HEK293 (cell line): ENCODE results near the gene SAE1.

Experiments
- CTCF ChIA-PET: fragments of 350-600 bp; formaldehyde crosslinking; extraction: SDS; loops from one replicate; lab custom pipeline; 2021; ENCODE audit warnings: antibody characterized with exemption; lab: Yijun Ruan, JAX
- POLR2A ChIA-PET: fragments of 300-600 bp; formaldehyde crosslinking; extraction: SDS; loops from one replicate; lab custom pipeline; 2020; ENCODE audit warnings: antibody characterized with exemption, inconsistent platforms; lab: Yijun Ruan, JAX
- H3K27ac ChIP-seq: fragments of 200-500 bp; sonication (Bioruptor generic); 2 replicates; pipeline ENCODE4 v1.5.1; 2014; ENCODE audit warnings: low read depth, low read length, control low read depth, inconsistent platforms; ENCODE audit errors: extremely low read depth
- H3K36me3 ChIP-seq, 2 experiments: fragments of 200-500 bp in 1 of 2; sonication (Bioruptor generic) in 1 of 2; 1 replicate in 1 of 2; 2 replicates in 1 of 2; pipeline ENCODE4 v1.5.1; 2014 to 2017; ENCODE audit warnings: inconsistent platforms in 2 of 2, low read length in 2 of 2; ENCODE audit not compliant: control insufficient read depth in 2 of 2, insufficient read depth in 1 of 2
- H3K4me1 ChIP-seq: fragments of 200-500 bp; sonication (Bioruptor generic); 2 replicates; pipeline ENCODE4 v1.5.1; 2014; ENCODE audit warnings: mild to moderate bottlenecking, low read length, inconsistent platforms; ENCODE audit not compliant: control insufficient read depth, insufficient read depth
- H3K4me3 ChIP-seq: 2 replicates; pipeline ENCODE4 v1.5.1; 2011; ENCODE audit warnings: low read depth, mild to moderate bottlenecking, control low read depth, low read length, moderate library complexity
- H3K9me3 ChIP-seq: fragments of 200-500 bp; sonication (Bioruptor generic); 2 replicates; pipeline ENCODE4 v1.5.1; 2014; ENCODE audit warnings: low read depth, low read length, inconsistent platforms; ENCODE audit not compliant: control insufficient read depth, insufficient read depth
- HOXD13 ChIP-seq: sonication (generic); formaldehyde crosslinking; IDR thresholded peaks from 2 replicates; pipeline ENCODE4 v1.8.0; 2022; ENCODE audit warnings: missing genetic modification reagents, borderline replicate concordance
- IKZF3 ChIP-seq: fragments of 450-650 bp; IDR thresholded peaks from 2 replicates; pipeline ENCODE4 v1.5.0; 2018; ENCODE audit warnings: missing biosample characterization, mild to moderate bottlenecking, missing genetic modification characterization, moderate library complexity
- PRDM10 ChIP-seq: fragments of 450-650 bp; formaldehyde crosslinking; IDR thresholded peaks from 2 replicates; pipeline ENCODE4 v1.5.1; 2016; ENCODE audit warnings: missing biosample characterization, missing genetic modification characterization
- RBAK ChIP-seq: fragments of 450-650 bp; formaldehyde crosslinking; IDR thresholded peaks from 2 replicates; pipeline ENCODE4 v1.5.1; 2016; ENCODE audit warnings: missing biosample characterization, missing genetic modification characterization
- SP7 ChIP-seq: fragments of 450-650 bp; formaldehyde crosslinking; IDR thresholded peaks from 2 replicates; pipeline ENCODE4 v1.5.1; 2016; ENCODE audit warnings: missing biosample characterization, missing genetic modification characterization
- ZBTB11 ChIP-seq: fragments of 450-650 bp; formaldehyde crosslinking; conservative IDR thresholded peaks from 2 replicates; pipeline ENCODE4 v1.5.1; 2016; ENCODE audit warnings: low read depth, missing biosample characterization, missing genetic modification characterization
- ZBTB17 ChIP-seq: fragments of 450-650 bp; formaldehyde crosslinking; IDR thresholded peaks from 2 replicates; pipeline ENCODE4 v1.5.1; 2016; ENCODE audit warnings: missing biosample characterization, missing genetic modification characterization
- ZBTB8A ChIP-seq: fragments of 450-650 bp; formaldehyde crosslinking; IDR thresholded peaks from 2 replicates; pipeline ENCODE4 v1.5.1; 2016; ENCODE audit warnings: missing biosample characterization, missing genetic modification characterization
- ZEB2 ChIP-seq: fragments of 450-650 bp; formaldehyde crosslinking; IDR thresholded peaks from 2 replicates; pipeline ENCODE4 v1.5.1; 2016; ENCODE audit warnings: missing biosample characterization, missing genetic modification characterization
- ZNF354C ChIP-seq: fragments of 450-650 bp; formaldehyde crosslinking; IDR thresholded peaks from 2 replicates; pipeline ENCODE4 v1.5.1; 2016; ENCODE audit warnings: missing biosample characterization, missing genetic modification characterization, low read depth, borderline replicate concordance
- ZNF362 ChIP-seq: fragments of 450-650 bp; formaldehyde crosslinking; IDR thresholded peaks from 2 replicates; pipeline ENCODE4 v1.5.1; 2016; ENCODE audit warnings: missing biosample characterization, missing genetic modification characterization
- ZNF423 ChIP-seq: fragments of 450-650 bp; formaldehyde crosslinking; IDR thresholded peaks from 2 replicates; pipeline ENCODE4 v1.5.1; 2016; ENCODE audit warnings: missing biosample characterization, missing genetic modification characterization
- ZNF560 ChIP-seq: fragments of 450-650 bp; formaldehyde crosslinking; IDR thresholded peaks from 2 replicates; pipeline ENCODE4 v1.5.1; 2017; ENCODE audit warnings: missing biosample characterization, missing genetic modification characterization, borderline replicate concordance
- ZNF600 ChIP-seq: fragments of 450-650 bp; formaldehyde crosslinking; IDR thresholded peaks from 2 replicates; pipeline ENCODE4 v1.5.1; 2016; ENCODE audit warnings: missing biosample characterization, missing genetic modification characterization
- ZNF645 ChIP-seq: fragments of 450-650 bp; formaldehyde crosslinking; IDR thresholded peaks from 2 replicates; pipeline ENCODE4; 2016; ENCODE audit warnings: missing biosample characterization, missing genetic modification characterization
- ZNF843 ChIP-seq: fragments of 450-650 bp; formaldehyde crosslinking; IDR thresholded peaks from 2 replicates; pipeline ENCODE4 v1.5.1; 2016; ENCODE audit warnings: missing biosample characterization, missing genetic modification characterization
- ZSCAN23 ChIP-seq: fragments of 450-650 bp; formaldehyde crosslinking; IDR thresholded peaks from 2 replicates; pipeline ENCODE4 v1.5.1; 2016; ENCODE audit warnings: missing biosample characterization, missing genetic modification characterization
- TF ChIP-seq, protein P1 (sequence below): fragments of 450-650 bp; formaldehyde crosslinking; IDR thresholded peaks from 2 replicates; pipeline ENCODE4 v1.5.0; 2017; ENCODE audit warnings: missing biosample characterization, missing genetic modification characterization, borderline replicate concordance
- TF ChIP-seq, protein P2 (sequence below): fragments of 450-650 bp; formaldehyde crosslinking; IDR thresholded peaks from 2 replicates; pipeline ENCODE4 v1.5.1; 2017; ENCODE audit warnings: missing biosample characterization, mild to moderate bottlenecking, missing genetic modification characterization, moderate library complexity
- TF ChIP-seq, protein P3 (sequence below): fragments of 450-650 bp; formaldehyde crosslinking; IDR thresholded peaks from 2 replicates; pipeline ENCODE4 v1.5.1; 2016; ENCODE audit warnings: missing biosample characterization, missing genetic modification characterization, borderline replicate concordance

Gene SAE1

GRCh38 chr19:47257411-47258169, 127.0 kb downstream of the SAE1 start:
- Histone ChIP-seq H3K4me3 (peak overlapping the region; percentile 47), H3K36me3 (peaks cover 16 to 36% of the 10 kb centered on the region in 2 experiments; a peak in 2 of 3 replicates), H3K4me1 (peaks cover 19% of the 10 kb centered on the region), H3K9me3 (no peaks in the 10 kb centered on the region), H3K27ac (peak overlapping the region; percentile 67)
- CTCF ChIA-PET, result interaction anchor here (0.5 to 3.3 kb wide), 6 partner anchors 12 to 26 kb away, joined by 3 to 44 read pairs (median 4); no protein-coding TSS in a partner anchor
- POLR2A ChIA-PET, result interaction anchor here (0.9 to 3.7 kb wide), 16 partner anchors 10 to 258 kb away, joined by 3 to 108 read pairs (median 8); partner anchors contain the start of genes DHX34, INAFM1 and ZC3H4
- no peak for TF ChIP-seq HOXD13 (CRISPR knock-in tag)
- TF ChIP-seq ZNF362 (tag by site-specific recombination), result peak; percentile 85
- TF ChIP-seq IKZF3 (tag by site-specific recombination), result peak; percentile 91
- TF ChIP-seq, protein P1, sequence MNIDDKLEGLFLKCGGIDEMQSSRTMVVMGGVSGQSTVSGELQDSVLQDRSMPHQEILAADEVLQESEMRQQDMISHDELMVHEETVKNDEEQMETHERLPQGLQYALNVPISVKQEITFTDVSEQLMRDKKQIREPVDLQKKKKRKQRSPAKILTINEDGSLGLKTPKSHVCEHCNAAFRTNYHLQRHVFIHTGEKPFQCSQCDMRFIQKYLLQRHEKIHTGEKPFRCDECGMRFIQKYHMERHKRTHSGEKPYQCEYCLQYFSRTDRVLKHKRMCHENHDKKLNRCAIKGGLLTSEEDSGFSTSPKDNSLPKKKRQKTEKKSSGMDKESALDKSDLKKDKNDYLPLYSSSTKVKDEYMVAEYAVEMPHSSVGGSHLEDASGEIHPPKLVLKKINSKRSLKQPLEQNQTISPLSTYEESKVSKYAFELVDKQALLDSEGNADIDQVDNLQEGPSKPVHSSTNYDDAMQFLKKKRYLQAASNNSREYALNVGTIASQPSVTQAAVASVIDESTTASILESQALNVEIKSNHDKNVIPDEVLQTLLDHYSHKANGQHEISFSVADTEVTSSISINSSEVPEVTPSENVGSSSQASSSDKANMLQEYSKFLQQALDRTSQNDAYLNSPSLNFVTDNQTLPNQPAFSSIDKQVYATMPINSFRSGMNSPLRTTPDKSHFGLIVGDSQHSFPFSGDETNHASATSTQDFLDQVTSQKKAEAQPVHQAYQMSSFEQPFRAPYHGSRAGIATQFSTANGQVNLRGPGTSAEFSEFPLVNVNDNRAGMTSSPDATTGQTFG, result no peak
- TF ChIP-seq, protein P2, sequence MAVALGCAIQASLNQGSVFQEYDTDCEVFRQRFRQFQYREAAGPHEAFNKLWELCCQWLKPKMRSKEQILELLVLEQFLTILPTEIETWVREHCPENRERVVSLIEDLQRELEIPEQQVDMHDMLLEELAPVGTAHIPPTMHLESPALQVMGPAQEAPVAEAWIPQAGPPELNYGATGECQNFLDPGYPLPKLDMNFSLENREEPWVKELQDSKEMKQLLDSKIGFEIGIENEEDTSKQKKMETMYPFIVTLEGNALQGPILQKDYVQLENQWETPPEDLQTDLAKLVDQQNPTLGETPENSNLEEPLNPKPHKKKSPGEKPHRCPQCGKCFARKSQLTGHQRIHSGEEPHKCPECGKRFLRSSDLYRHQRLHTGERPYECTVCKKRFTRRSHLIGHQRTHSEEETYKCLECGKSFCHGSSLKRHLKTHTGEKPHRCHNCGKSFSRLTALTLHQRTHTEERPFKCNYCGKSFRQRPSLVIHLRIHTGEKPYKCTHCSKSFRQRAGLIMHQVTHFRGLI (tag by site-specific recombination), result peak; percentile 65
- 0 out of 2 replicates have a peak, but pooled peaks have one; percentile 12 for TF ChIP-seq ZEB2
- peak; percentile 26; the same call in 1 of the 2 replicates for TF ChIP-seq ZBTB8A (tag by site-specific recombination)
- TF ChIP-seq, protein P3, sequence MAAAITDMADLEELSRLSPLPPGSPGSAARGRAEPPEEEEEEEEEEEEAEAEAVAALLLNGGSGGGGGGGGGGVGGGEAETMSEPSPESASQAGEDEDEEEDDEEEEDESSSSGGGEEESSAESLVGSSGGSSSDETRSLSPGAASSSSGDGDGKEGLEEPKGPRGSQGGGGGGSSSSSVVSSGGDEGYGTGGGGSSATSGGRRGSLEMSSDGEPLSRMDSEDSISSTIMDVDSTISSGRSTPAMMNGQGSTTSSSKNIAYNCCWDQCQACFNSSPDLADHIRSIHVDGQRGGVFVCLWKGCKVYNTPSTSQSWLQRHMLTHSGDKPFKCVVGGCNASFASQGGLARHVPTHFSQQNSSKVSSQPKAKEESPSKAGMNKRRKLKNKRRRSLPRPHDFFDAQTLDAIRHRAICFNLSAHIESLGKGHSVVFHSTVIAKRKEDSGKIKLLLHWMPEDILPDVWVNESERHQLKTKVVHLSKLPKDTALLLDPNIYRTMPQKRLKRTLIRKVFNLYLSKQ (tag by site-specific recombination), result no peak
- TF ChIP-seq ZNF560, result no peak
- 0 out of 2 replicates have a peak, but pooled peaks have one; percentile 36 for TF ChIP-seq SP7 (tag by site-specific recombination)
- no peak for TF ChIP-seq ZNF423
- no peak for TF ChIP-seq ZNF843 (tag by site-specific recombination)
- peak; percentile 37 for TF ChIP-seq ZBTB11 (tag by site-specific recombination)
- no peak for TF ChIP-seq ZNF645
- no peak for TF ChIP-seq RBAK (tag by site-specific recombination)
- 0 out of 2 replicates have a peak, but pooled peaks have one; percentile 24 for TF ChIP-seq ZNF600
- no peak for TF ChIP-seq ZSCAN23 (tag by site-specific recombination)
- TF ChIP-seq ZNF354C (tag by site-specific recombination), result no peak
- TF ChIP-seq PRDM10 (tag by site-specific recombination), result peak; percentile 67; the same call in 1 of the 2 replicates
- 0 out of 2 replicates have a peak, but pooled peaks have one; percentile 26 for TF ChIP-seq ZBTB17 (tag by site-specific recombination)
